GM18873 (cell line): ENCODE measurements around the gene CIAO1.
"Not testable (repeated sequence)": the region's sequence is repeated elsewhere in the genome, so short reads cannot be mapped to it uniquely, and the experiment has no call there.

ENCODE experiments used
- ATAC-seq: cut with Tn5 transposase; IDR thresholded peaks from one replicate; pipeline ENCODE4 v1.9.1; 2021; ENCODE audit warnings: mild to moderate bottlenecking, moderate library complexity, moderate number of reproducible peaks; ENCODE audit not compliant: unreplicated experiment, low FRiP score

The CIAO1 gene

GRCh38 chr2:96248624-96249023 is 17.4 kb upstream of the CIAO1 start:
- ATAC-seq: no peak

GRCh38 chr2:96249654-96250053 is 16.4 kb upstream of the CIAO1 start:
- ATAC-seq: no peak

- ATAC-seq: no peak
These were observed 15.8 kb upstream of the CIAO1 start for GRCh38 chr2:96250188-96250587.

- no peak for ATAC-seq
These were observed 14.2 kb upstream of the CIAO1 start for GRCh38 chr2:96251721-96252292.

GRCh38 chr2:96252526-96252925 is 13.5 kb upstream of the CIAO1 start:
- no peak for ATAC-seq

- ATAC-seq: no peak
These were observed 13.0 kb upstream of the CIAO1 start for GRCh38 chr2:96253006-96253405.

GRCh38 chr2:96254571-96254970 is 11.5 kb upstream of the CIAO1 start:
- no peak for ATAC-seq

- ATAC-seq: no peak
These were observed 9.4 kb upstream of the CIAO1 start for GRCh38 chr2:96256611-96257113.

- ATAC-seq: not testable (repeated sequence)
These were observed 8.3 kb upstream of the CIAO1 start for GRCh38 chr2:96257744-96258143.

GRCh38 chr2:96258166-96259022 is 7.6 kb upstream of the CIAO1 start:
- no peak for ATAC-seq

GRCh38 chr2:96259497-96259921 is 6.5 kb upstream of the CIAO1 start:
- ATAC-seq: no peak

- ATAC-seq: no peak
These were observed 5.4 kb upstream of the CIAO1 start for GRCh38 chr2:96260387-96261260.

GRCh38 chr2:96261328-96262003 is 4.6 kb upstream of the CIAO1 start:
- ATAC-seq: no peak

GRCh38 chr2:96262306-96262705 is 3.7 kb upstream of the CIAO1 start:
- no peak for ATAC-seq

- ATAC-seq: no peak
These were observed 1.9 kb upstream of the CIAO1 start for GRCh38 chr2:96264086-96264485.

- no peak for ATAC-seq
These were observed 1.2 kb upstream of the CIAO1 start for GRCh38 chr2:96264656-96265348.

GRCh38 chr2:96265349-96265839 is 631 bp upstream of the CIAO1 start:
- no peak for ATAC-seq

GRCh38 chr2:96267159-96267971 is 1.3 kb downstream of the CIAO1 start:
- ATAC-seq: no peak

- no peak for ATAC-seq
These were observed 6.0 kb downstream of the CIAO1 start for GRCh38 chr2:96271995-96272394.
